ENCODE results near the gene EMILIN2. TPM values are rescaled to one million over a fixed set of nuclear protein-coding genes. Genes with fewer than 3 reads are reported as not detected.
A peak's percentile ranks its signal among the peaks of the same experiment; 100 is the strongest.

The EMILIN2 gene
- total RNA-seq, 5 donors from 2014 or later (not counting 1 experiment from before 2014, with no cell fraction given) = 3.3 to 19.2 (median 15.0) TPM

DNA sequence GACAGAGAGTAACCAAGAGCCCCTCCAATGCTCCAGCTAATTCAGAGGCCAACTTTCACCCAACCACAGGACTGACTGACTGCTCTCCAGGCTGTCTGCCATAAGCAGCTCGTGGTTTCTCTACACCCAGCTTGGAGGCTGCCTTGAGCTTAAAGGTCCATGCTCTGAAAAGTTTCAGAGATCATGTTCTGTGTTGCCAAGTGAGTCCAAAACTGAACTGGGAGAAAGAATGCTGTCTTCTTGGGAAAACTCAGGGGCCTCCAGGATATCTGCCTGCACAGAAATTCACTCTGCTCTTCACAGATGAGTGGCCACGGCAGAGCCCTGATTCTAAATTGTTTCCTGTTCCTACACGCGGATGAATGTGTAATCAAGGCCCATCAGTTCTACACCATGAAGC, 115.0 kb downstream of the EMILIN2 start:
- no peaks in the 10 kb centered on the region for H3K27me3 ChIP-seq (replicated peaks in 1 of 2; ENCODE audit: control insufficient read depth in 2 of 2, extremely low read depth in 1 of 2, insufficient read depth in 2 of 2, low read length in 1 of 2)
- H3K4me3 ChIP-seq (ENCODE audit: control insufficient read depth in 1 of 2, extremely low read depth in 1 of 2, low read length in 1 of 2) = no peak overlapping the region
- H3K9me3 ChIP-seq = no peaks in the 10 kb centered on the region
- peaks cover 0 to 4% of the 10 kb centered on the region in 2 donors for H3K36me3 ChIP-seq (ENCODE audit: control insufficient read depth in 2 of 2, extremely low read depth in 1 of 2, insufficient read depth in 1 of 2, low read length in 1 of 2)
- peaks cover 16% of the 10 kb centered on the region for H3K36me3 Mint-ChIP-seq
- H3K9me3 Mint-ChIP-seq = no peaks in the 10 kb centered on the region
- peaks cover 67 to 74% of the 10 kb centered on the region in 2 experiments for H3K4me1 ChIP-seq (ENCODE audit: control insufficient read depth in 1 of 2, extremely low read depth in 1 of 2, insufficient read depth in 2 of 2, low read length in 2 of 2)
- CTCF ChIA-PET = interaction anchor here (1.0 to 11.8 kb wide), 9 partner anchors 10 to 100 kb away, joined by 3 to 197 read pairs (median 4); no protein-coding TSS in a partner anchor
- DNase-seq = no peak
- peak in 1 of 4 experiments; percentile 17 for ATAC-seq (replicated peaks in 1 of 4)
- peak overlapping the region; percentile 95 for H3K27ac Mint-ChIP-seq
- POLR2A ChIA-PET = interaction anchor here (0.6 to 1.5 kb wide), 5 partner anchors 11 to 24 kb away, joined by 3 to 4 read pairs (median 3); no protein-coding TSS in a partner anchor
- H3K27ac ChIP-seq (ENCODE audit: low read length) = peak overlapping the region; percentile 94
- no peaks in the 10 kb centered on the region for H3K27me3 Mint-ChIP-seq
- 0% methylated on average over 1 of the region's 4 CpGs for WGBS (ENCODE audit: insufficient coverage)
- H3K4me1 Mint-ChIP-seq = peaks cover 88 to 95% (median 90%) of the 10 kb centered on the region in 3 donors
- H3K4me3 Mint-ChIP-seq = peak overlapping the region; percentile 62 to 84 (median 72)

DNA sequence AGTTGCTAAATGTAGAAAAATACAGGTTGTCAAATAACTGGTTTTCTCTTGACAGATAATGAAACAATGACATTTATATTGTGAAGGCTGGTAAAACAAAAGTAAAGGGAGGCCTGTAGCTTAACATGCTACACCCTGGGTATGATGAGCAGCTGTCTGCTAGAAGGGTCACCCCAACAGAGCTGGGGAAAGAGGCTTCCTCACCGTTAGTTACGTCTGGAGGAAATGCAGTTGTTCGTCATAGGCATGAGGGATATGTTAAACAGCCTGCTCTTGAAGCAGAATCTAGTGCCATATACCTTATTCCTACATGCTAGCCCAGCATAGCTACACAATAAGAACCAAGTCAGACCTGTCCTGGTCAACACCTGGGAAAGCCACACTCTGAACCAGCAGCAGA, 116.2 kb downstream of the EMILIN2 start:
- Histone ChIP-seq H3K27ac (ENCODE audit: low read length) (peak overlapping the region; percentile 94), H3K9me3 (no peaks in the 10 kb centered on the region), H3K4me3 (ENCODE audit: control insufficient read depth in 1 of 2, extremely low read depth in 1 of 2, low read length in 1 of 2) (no peak overlapping the region), H3K27me3 (replicated peaks in 1 of 2; ENCODE audit: control insufficient read depth in 2 of 2, extremely low read depth in 1 of 2, insufficient read depth in 2 of 2, low read length in 1 of 2) (no peaks in the 10 kb centered on the region), H3K36me3 (ENCODE audit: control insufficient read depth in 2 of 2, extremely low read depth in 1 of 2, insufficient read depth in 1 of 2, low read length in 1 of 2) (peaks cover 0 to 10% of the 10 kb centered on the region in 2 donors), H3K4me1 (ENCODE audit: control insufficient read depth in 1 of 2, extremely low read depth in 1 of 2, insufficient read depth in 2 of 2, low read length in 2 of 2) (peaks cover 71% of the 10 kb centered on the region in 2 experiments)
- Mint-ChIP-seq H3K36me3 (peaks cover 13% of the 10 kb centered on the region), H3K27me3 (no peaks in the 10 kb centered on the region), H3K9me3 (no peaks in the 10 kb centered on the region), H3K4me1 (peaks cover 89 to 93% (median 91%) of the 10 kb centered on the region in 3 donors), H3K4me3 (peak overlapping the region; percentile 44 to 72 (median 46)), H3K27ac (peak overlapping the region; percentile 95)
- ChIA-PET POLR2A (interaction anchor here (0.5 to 1.5 kb wide), 10 partner anchors 8 to 486 kb away, joined by 3 to 10 read pairs (median 4); no protein-coding TSS in a partner anchor), CTCF (interaction anchor here in 1 of 2 donors (0.7 to 11.8 kb wide), 7 partner anchors 15 to 283 kb away, joined by 3 to 197 read pairs (median 4); no protein-coding TSS in a partner anchor)
- no CpG with 5 or more reads among the region's 3 CpGs for WGBS (ENCODE audit: insufficient coverage)
- ATAC-seq (replicated peaks in 1 of 4) (peak; percentile 36 to 85 (median 46)), DNase-seq (peak in 32 of 35 experiments; percentile 47 to 84 (median 69))

DNA sequence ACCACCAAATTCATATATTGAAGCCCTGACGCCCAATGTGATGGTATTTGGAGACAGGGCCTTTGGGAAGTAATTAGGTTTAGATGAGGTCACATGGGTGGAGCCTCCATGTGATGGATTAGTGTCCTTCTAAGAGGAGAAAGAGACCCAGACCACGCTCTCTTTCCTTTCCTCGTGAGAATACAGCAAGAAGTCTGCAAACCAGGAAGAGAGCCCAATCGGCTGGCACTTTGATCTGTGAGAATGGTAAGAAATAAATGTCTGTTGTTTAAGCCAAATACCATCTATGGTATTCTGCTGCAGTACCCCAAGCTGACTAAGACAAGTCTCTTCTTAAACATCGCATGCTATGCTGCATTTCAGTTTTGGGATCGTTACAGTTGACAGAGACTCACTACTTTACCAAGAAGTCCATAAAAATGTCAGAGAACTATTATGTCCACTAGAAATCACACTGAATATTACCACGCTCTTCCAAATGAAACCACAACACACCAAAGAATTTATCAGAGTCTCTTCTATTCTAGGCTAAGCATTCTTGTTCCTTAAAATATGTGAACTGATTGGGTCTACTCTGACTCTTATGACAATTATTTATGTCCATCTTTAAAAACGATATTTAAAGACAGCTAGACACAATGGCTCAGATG, 117.7 kb downstream of the EMILIN2 start:
- no peaks in the 10 kb centered on the region for H3K9me3 Mint-ChIP-seq
- Histone ChIP-seq H3K36me3 (ENCODE audit: control insufficient read depth in 2 of 2, extremely low read depth in 1 of 2, insufficient read depth in 1 of 2, low read length in 1 of 2) (peaks cover 0 to 10% of the 10 kb centered on the region in 2 donors), H3K27ac (ENCODE audit: low read length) (peak overlapping the region; percentile 94), H3K9me3 (no peaks in the 10 kb centered on the region), H3K4me3 (ENCODE audit: control insufficient read depth in 1 of 2, extremely low read depth in 1 of 2, low read length in 1 of 2) (peak overlapping the region in 1 of 2 donors; percentile 3), H3K27me3 (replicated peaks in 1 of 2; ENCODE audit: control insufficient read depth in 2 of 2, extremely low read depth in 1 of 2, insufficient read depth in 2 of 2, low read length in 1 of 2) (no peaks in the 10 kb centered on the region), H3K4me1 (ENCODE audit: control insufficient read depth in 1 of 2, extremely low read depth in 1 of 2, insufficient read depth in 2 of 2, low read length in 2 of 2) (peaks cover 71 to 78% of the 10 kb centered on the region in 2 experiments)
- DNase-seq (peak in 1 of 35 experiments; percentile 48), ATAC-seq (replicated peaks in 1 of 4) (peak in 3 of 4 experiments; percentile 8 to 39 (median 18))
- H3K27me3 Mint-ChIP-seq = no peaks in the 10 kb centered on the region
- ChIA-PET POLR2A (interaction anchor here (0.6 to 0.8 kb wide), 4 partner anchors 12 to 42 kb away, joined by 3 to 6 read pairs (median 4); no protein-coding TSS in a partner anchor), CTCF (interaction anchor here (0.6 to 11.8 kb wide), 4 partner anchors 21 to 282 kb away, joined by 3 to 197 read pairs (median 5); no protein-coding TSS in a partner anchor)
- peak overlapping the region; percentile 42 to 72 (median 64) for H3K4me3 Mint-ChIP-seq
- no CpG with 5 or more reads among the region's 8 CpGs for WGBS (ENCODE audit: insufficient coverage)
- H3K4me1 Mint-ChIP-seq = peaks cover 90 to 93% (median 92%) of the 10 kb centered on the region in 3 donors
- H3K36me3 Mint-ChIP-seq = peaks cover 13% of the 10 kb centered on the region
- peak overlapping the region; percentile 91 to 96 for H3K27ac Mint-ChIP-seq

Other genes starting within 250 kb of the EMILIN2 start
- 100 to 1,000 TPM; 179 to 423 (median 206) TPM for gene SMCHD1, start 191.3 kb upstream of the EMILIN2 start, total RNA-seq
- 100 to 1,000 TPM in 1 of 5 donors, 10 to 100 TPM in 4; 78.9 to 107 (median 88.8) TPM for gene LPIN2, start 166.1 kb downstream of the EMILIN2 start, total RNA-seq